Common myeloid progenitor, CD34-positive (primary cell): Measurements from ENCODE around the gene SDF2L1.

ENCODE experiments used
- CTCF ChIA-PET: fragments of 350-600 bp; sonication (Branson Sonifier 250); formaldehyde crosslinking; loops from one replicate; lab custom pipeline; 2021; ENCODE audit warnings: antibody characterized with exemption; lab: Charles Lee
- POLR2A ChIA-PET: fragments of 350-600 bp; sonication (Branson Sonifier 250); formaldehyde crosslinking; loops from one replicate; lab custom pipeline; 2021; ENCODE audit warnings: antibody characterized with exemption; lab: Charles Lee
- DNase-seq, 3 donors: peaks; one replicate each; pipeline versions ENCODE4 v3.0.0 to v3.0.0-alpha.2; 2013
- H3K27ac ChIP-seq, 2 experiments: 1 replicate in 1 of 2; 2 replicates in 1 of 2; pipeline ENCODE4 v1.7.0; 2013; ENCODE audit warnings: inconsistent platforms in 2 of 2, low read length in 2 of 2, mild to moderate bottlenecking in 2 of 2, low read depth in 1 of 2, moderate library complexity in 1 of 2; ENCODE audit not compliant: severe bottlenecking in 2 of 2, insufficient read depth in 1 of 2, poor library complexity in 1 of 2
- H3K27me3 ChIP-seq, 5 experiments: replicated peaks in 2 of 5; 1 replicate in 3 of 5; 2 replicates in 2 of 5; pipeline versions ENCODE4 v1.6.1 to v1.7.0; 2013; ENCODE audit warnings: low read length in 4 of 5, mild to moderate bottlenecking in 2 of 5, moderate library complexity in 2 of 5, inconsistent platforms in 1 of 5; ENCODE audit not compliant: insufficient read depth in 5 of 5, control insufficient read depth in 4 of 5
- H3K36me3 ChIP-seq, 4 experiments: 1 replicate in 2 of 4; 2 replicates in 2 of 4; pipeline versions ENCODE4 v1.6.1 to v1.7.0; 2013; ENCODE audit warnings: low read length in 3 of 4, control low read depth in 1 of 4, mild to moderate bottlenecking in 1 of 4; ENCODE audit not compliant: control insufficient read depth in 4 of 4, insufficient read depth in 4 of 4
- H3K4me1 ChIP-seq, 4 experiments: 1 replicate in 3 of 4; 2 replicates in 1 of 4; pipeline versions ENCODE4 v1.6.1 to v1.7.1; 2013; ENCODE audit warnings: low read length in 3 of 4, mild to moderate bottlenecking in 3 of 4, control low read depth in 1 of 4, inconsistent platforms in 1 of 4, moderate library complexity in 1 of 4; ENCODE audit not compliant: control insufficient read depth in 4 of 4, insufficient read depth in 4 of 4; ENCODE audit errors: control extremely low read depth in 1 of 4
- H3K4me3 ChIP-seq, 7 experiments: 1 replicate in 4 of 7; 2 replicates in 3 of 7; pipeline versions ENCODE4 v1.5.1 to v1.7.0; 2013; ENCODE audit warnings: mild to moderate bottlenecking in 7 of 7, low read length in 6 of 7, moderate library complexity in 6 of 7, inconsistent platforms in 2 of 7, low read depth in 2 of 7, control low read depth in 1 of 7; ENCODE audit not compliant: insufficient read depth in 4 of 7, control insufficient read depth in 1 of 7; ENCODE audit errors: extremely low read depth in 1 of 7
- H3K9me3 ChIP-seq, 5 experiments: 1 replicate in 4 of 5; 2 replicates in 1 of 5; pipeline versions ENCODE4 v1.6.1 to v1.7.1; 2013; ENCODE audit warnings: low read length in 4 of 5, mild to moderate bottlenecking in 2 of 5, inconsistent platforms in 1 of 5, low read depth in 1 of 5, moderate library complexity in 1 of 5; ENCODE audit not compliant: control insufficient read depth in 4 of 5, insufficient read depth in 2 of 5; ENCODE audit errors: control extremely low read depth in 1 of 5
- WGBS: methylation state at CpG from one replicate; pipeline ENCODE4 v1.1.5; 2013; ENCODE audit not compliant: insufficient coverage; 5-methylcytosine and 5-hydroxymethylcytosine counted together

SDF2L1 gene

GRCh38 chr22:21679383-21679782 is 37.3 kb downstream of the SDF2L1 start:
- no peaks in the 10 kb centered on the region for H3K9me3 ChIP-seq
- H3K27ac ChIP-seq, result no peak overlapping the region
- H3K4me1 ChIP-seq, result no peaks in the 10 kb centered on the region
- no peaks in the 10 kb centered on the region for H3K27me3 ChIP-seq
- 100% methylated on average over 1 of the region's 4 CpGs for WGBS
- CTCF ChIA-PET, result interaction anchor here (1.4 kb wide), 1 partner anchor 14 kb away, joined by 3 read pairs; the partner anchor contains the start of gene PPIL2
- POLR2A ChIA-PET, result no interaction called here
- DNase-seq, result no peak
- H3K4me3 ChIP-seq, result no peak overlapping the region
- peaks cover 11 to 49% (median 35%) of the 10 kb centered on the region in 4 experiments for H3K36me3 ChIP-seq

- Histone ChIP-seq H3K36me3 (peaks cover 9 to 49% (median 31%) of the 10 kb centered on the region in 4 experiments), H3K27me3 (no peaks in the 10 kb centered on the region), H3K27ac (no peak overlapping the region), H3K4me3 (no peak overlapping the region), H3K9me3 (no peaks in the 10 kb centered on the region), H3K4me1 (no peaks in the 10 kb centered on the region)
- DNase-seq, result no peak
- CTCF ChIA-PET, result no interaction called here
- 93% methylated on average over 17 of the region's 21 CpGs for WGBS
- POLR2A ChIA-PET, result no interaction called here
Observed at GRCh38 chr22:21680830-21681565, 38.9 kb downstream of the SDF2L1 start.

DNA sequence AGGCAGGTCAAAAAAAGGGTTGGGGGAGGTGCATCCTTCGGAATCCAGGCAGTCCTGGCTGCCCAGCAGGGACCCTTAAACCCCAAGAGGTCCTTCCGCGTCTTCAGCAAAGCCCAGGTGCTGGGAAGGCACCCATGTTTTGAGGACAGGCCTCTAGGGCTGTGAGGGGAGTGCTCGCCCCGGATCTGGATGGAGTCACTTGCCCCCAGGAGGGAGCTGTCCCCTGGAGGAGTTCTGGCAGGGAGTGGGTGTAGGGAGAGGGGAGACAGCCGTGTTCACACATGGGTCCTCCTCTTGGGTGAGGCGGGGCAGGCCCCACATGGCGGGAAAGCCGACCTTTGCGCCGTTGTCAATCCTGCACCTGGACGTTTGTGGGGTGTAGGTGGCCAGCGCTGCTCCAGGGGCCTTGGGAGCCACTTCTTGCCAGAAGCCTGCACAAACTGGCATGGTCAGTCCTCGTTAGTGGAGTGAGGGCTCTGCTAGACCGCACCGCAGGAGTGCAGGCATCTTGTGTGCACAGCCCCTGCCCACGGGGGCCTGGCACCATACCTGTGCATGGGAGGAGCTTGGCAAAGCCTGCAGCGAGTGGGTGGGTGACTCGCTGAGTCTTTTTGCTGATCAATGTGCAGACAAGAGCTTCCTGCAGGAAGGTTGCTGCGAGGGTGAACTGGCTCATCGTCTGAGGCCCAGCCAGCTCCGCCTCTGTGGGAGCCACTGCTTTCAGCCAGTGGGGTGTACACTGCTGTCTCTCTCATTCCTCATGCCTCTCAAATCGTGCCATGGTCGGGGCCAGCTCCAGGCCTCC is 39.7 kb downstream of the SDF2L1 start:
- POLR2A ChIA-PET, result no interaction called here
- Histone ChIP-seq H3K9me3 (no peaks in the 10 kb centered on the region), H3K27me3 (no peaks in the 10 kb centered on the region), H3K36me3 (peaks cover 9 to 56% (median 38%) of the 10 kb centered on the region in 4 experiments), H3K27ac (no peak overlapping the region), H3K4me3 (no peak overlapping the region), H3K4me1 (no peaks in the 10 kb centered on the region)
- WGBS, result 91% methylated on average over 21 of the region's 24 CpGs
- CTCF ChIA-PET, result no interaction called here
- no peak for DNase-seq

DNA sequence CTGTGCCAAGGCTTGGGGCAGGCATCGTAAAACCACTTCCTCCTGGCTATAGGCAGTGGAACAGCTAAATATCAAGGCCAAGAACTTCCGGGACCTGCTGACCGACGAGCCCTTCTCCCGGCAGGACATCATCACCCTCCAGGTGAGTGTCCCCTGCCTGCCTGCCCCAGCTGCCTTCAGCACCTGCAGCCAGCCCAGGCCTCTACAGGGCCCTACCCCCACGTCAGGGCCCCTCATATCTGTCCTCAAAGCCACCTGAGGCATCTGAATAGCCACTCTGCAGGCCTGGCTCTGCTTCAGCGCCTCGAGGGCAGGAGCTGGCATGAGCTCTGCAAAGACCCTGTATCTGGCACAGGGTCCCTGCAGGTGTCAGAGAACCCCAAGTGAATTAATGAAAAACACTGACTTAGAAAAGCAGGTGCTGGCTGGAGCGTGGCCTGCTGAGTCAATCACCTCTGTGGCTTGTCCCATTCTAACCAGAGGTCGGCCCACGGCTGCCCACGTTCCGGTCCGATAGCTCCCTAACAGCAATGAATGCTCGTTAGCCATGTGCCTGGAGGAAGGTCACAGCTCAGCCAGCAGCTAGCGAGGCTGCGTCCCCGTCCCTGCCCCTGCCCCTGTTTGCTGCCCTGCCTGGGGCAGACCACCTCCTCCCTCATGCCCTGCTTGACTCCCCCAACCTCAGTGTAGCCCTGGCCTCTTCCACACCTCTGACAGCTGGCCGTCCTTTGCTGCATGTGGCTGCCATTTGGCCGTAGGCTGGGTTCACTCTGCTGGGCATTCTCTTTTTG is 40.5 kb downstream of the SDF2L1 start:
- no peaks in the 10 kb centered on the region for H3K4me1 ChIP-seq
- WGBS, result 99% methylated on average over 15 of the region's 20 CpGs
- H3K36me3 ChIP-seq, result peaks cover 10 to 62% (median 41%) of the 10 kb centered on the region in 4 experiments
- no peaks in the 10 kb centered on the region for H3K9me3 ChIP-seq
- H3K27ac ChIP-seq, result no peak overlapping the region
- no peak overlapping the region for H3K4me3 ChIP-seq
- POLR2A ChIA-PET, result no interaction called here
- CTCF ChIA-PET, result no interaction called here
- DNase-seq, result no peak
- H3K27me3 ChIP-seq, result no peaks in the 10 kb centered on the region

DNA sequence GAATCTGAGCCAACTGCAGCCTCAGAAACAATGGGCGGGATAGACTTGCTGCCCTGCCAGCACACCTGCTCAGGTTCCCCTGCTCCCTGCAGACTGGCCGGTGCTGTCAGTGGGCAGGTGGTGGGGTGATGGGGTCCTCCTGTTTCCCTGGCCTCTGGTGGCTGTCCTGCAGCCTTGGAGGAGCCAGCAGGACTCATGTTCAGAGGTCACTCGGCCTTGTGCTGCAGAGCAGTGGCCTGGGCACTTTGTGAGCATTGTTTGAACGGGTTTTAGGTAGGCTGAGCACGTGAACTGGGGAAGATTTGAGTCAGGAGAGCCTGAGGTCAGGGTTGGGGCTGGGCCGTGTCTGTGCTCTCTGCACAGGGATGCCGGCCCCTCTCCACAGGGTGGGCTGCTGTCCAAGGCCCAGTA is 41.3 kb downstream of the SDF2L1 start:
- ChIA-PET POLR2A (no interaction called here), CTCF (no interaction called here)
- Histone ChIP-seq H3K4me1 (no peaks in the 10 kb centered on the region), H3K36me3 (peaks cover 15 to 70% (median 42%) of the 10 kb centered on the region in 4 experiments), H3K9me3 (no peaks in the 10 kb centered on the region), H3K27ac (no peak overlapping the region), H3K27me3 (no peaks in the 10 kb centered on the region), H3K4me3 (no peak overlapping the region)
- 94% methylated on average over 6 of the region's 7 CpGs for WGBS
- DNase-seq, result no peak

GRCh38 chr22:21684492-21685163 is 42.5 kb downstream of the SDF2L1 start:
- Histone ChIP-seq H3K36me3 (peaks cover 15 to 78% (median 47%) of the 10 kb centered on the region in 4 experiments), H3K27me3 (no peaks in the 10 kb centered on the region), H3K9me3 (no peaks in the 10 kb centered on the region), H3K27ac (no peak overlapping the region), H3K4me3 (no peak overlapping the region), H3K4me1 (no peaks in the 10 kb centered on the region)
- whole genome bisulfite sequencing, result 97% methylated on average over 18 of the region's 19 CpGs
- ChIA-PET CTCF (interaction anchor here (1.0 kb wide), 1 partner anchor 10 kb away, joined by 5 read pairs; no protein-coding TSS in a partner anchor), POLR2A (no interaction called here)
- DNase-seq, result no peak
